ENCODE results near the gene PPP1CA. TPM values are rescaled to one million over a fixed set of nuclear protein-coding genes. Genes with fewer than 3 reads are reported as not detected.

The PPP1CA gene
- total RNA-seq, 1 donor from 2014 or later, result 347 TPM

GRCh38 chr11:67387518-67387917 is 14.1 kb downstream of the PPP1CA start:
- intact Hi-C loops (cut with micrococcal nuclease), result no loop called here

DNA sequence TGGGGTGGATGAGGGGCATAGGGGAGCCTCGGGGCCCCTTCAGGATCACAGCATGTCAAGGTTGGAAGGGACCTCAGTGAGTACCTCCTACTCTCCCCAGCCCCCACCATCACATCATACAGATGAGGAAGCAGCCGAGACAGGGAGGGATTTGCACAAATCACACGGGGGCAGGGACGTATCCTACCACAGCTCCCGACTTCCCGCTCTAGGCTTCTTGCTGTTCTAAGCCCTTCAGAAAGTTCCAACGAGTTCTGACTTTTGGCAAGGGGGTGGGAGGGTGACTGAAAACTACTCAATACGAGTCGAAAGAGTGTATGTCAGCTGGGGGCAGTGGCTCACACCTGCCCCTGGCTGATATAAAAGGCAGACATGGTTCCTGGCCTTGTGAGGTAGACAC is 14.6 kb downstream of the PPP1CA start:
- intact Hi-C loops (cut with micrococcal nuclease), result no loop called here

GRCh38 chr11:67384851-67385366 is 16.7 kb downstream of the PPP1CA start:
- intact Hi-C loops (cut with micrococcal nuclease), result no loop called here

- intact Hi-C loops (cut with micrococcal nuclease), result loop anchor here (1.0 to 2.0 kb wide), 6 partner anchors 9 to 301 kb away; partner anchors contain the start of gene CLCF1
These were observed 19.2 kb downstream of the PPP1CA start for GRCh38 chr11:67382276-67383136.

DNA sequence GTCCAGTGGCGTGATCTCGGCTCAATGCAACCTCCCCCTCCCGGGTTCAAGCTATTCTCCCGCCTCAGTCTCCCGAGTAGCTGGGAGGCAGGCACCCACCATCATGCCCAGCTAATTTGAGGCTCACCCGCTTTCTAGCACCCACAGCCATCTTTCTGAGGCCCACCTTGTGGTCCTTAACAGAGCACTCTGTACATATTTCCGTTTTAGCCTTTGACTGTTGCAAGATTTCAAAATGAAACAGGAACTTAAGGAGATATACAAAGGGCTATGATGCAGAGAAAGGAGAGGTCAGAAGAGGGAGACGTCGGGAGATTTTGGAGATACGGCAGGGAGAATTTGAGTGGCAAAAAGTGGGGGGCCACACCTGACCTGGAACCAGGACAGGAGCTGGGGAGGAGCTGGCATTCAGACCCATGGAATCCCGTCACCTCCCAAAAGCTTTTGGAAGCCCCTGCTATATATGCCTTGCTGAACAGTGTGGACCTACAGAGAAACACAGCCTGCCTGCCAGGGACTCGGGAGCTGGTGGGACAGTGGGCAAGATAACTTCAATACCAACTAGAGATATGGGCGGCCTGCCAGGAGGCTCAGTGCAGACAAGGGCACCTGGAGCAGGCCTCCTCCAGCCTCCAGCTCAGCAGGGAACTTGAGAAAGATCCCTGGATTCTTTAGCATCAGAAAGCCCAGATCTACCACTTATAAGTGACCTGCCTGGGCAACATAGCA is 20.2 kb downstream of the PPP1CA start:
- intact Hi-C loops (cut with micrococcal nuclease), result no loop called here

DNA sequence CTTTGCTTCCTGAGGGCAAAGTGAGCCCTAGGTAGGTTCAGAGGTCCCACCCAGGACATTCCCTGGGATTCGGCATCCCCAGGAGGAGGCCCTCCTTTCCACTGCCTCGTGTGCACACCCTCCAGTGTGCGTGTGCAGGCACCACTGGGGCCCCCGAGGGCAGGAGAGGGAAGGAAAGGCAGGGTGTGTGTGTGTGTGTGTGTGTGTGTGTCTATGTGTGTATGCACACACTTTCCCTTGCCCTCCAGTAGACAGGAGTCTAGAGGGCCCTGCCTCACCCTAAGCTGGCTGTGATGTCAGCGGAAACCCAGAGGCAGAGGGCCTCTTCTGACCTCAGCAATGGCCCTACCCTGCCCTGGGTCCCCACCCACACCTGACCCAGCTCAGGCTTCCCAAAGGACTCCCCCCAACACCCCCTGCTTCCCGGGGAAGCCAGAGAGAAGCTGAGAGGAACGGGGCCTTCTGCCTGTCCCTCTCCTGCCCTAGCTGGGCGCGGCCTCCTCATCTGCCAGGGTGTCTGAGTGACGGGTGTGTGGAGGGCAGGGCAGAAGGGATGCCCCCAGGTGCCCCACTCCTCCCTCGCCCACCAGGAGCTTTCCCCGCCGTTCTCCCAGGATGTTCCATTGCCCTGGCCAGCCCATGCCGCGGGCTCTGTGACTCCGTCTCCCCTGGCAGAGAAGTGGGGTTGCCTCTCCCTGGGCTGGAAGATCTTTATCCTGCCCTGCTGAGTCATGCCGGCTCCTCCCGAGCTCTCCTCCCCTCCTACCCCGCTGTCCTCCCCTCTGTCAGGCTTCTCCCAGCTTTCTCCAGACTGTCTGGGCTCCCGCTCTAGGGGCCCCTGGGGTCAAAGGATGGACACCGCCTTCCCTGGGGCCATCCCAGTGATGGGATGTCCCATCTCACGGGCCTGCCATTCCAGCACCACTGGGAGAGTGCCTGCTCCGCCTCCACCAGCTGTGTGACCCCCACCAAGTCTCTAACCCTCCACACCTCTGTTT is 22.3 kb downstream of the PPP1CA start:
- intact Hi-C loops (cut with micrococcal nuclease), result no loop called here

DNA sequence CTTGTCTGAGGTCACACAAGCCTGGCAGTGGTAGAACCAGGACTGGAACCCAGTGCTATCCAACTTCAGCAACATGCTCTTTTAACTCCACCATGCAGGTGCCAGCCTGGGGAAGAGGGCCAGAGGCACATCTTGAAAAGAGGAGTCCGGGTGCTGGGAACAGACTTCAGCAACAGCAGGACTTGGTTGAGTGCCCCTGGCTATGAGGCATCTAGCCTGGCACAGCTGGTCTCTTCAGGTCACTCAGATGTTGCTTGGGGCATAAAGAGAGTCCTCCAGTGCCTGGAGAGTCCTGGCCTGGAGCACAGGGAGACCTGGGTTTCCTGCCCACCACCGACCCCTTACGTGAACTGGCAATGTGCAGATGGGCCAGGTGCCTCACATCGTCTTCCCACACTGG is 23.1 kb downstream of the PPP1CA start:
- intact Hi-C loops (cut with micrococcal nuclease), result no loop called here

GRCh38 chr11:67376873-67377808 is 24.5 kb downstream of the PPP1CA start:
- intact Hi-C loops (cut with micrococcal nuclease), result no loop called here

GRCh38 chr11:67376063-67376820 is 25.4 kb downstream of the PPP1CA start:
- intact Hi-C loops (cut with micrococcal nuclease), result no loop called here

DNA sequence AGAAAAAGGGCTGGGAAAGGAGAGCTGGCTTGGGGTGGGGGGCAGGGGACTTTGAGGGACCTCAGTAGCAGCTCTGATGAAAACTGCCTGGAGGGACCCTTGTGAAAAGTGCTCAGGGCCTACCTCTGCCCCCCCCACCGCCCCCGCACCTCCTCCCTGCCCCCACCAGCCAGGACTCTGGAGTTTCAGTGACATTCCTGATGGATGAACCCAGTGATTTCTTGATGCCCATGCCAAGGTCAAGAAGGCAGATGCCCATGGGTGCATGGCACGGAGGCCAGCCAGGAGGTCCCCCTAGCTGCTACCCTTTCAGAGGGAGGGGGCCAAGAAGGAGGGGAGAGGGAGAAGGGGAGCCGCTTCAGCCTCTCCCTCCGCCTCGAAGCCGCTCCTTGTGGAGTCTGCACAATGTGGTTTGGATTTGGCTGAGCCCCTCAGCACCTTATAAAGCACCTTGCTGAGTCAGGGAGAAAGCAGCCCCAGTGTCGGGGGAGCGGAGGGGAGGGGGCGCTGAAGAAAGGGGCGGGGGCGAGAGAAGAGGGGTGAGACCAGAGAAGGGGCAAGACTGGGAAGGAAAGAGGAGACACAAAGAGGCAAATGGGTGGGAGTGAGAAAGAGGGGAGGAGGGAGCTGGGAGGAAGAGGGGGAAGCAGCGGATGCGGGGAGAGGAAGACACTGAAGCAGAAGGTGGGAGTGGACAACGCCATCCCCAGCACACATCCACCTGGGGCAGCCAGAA is 26.2 kb downstream of the PPP1CA start:
- intact Hi-C loops (cut with micrococcal nuclease), result no loop called here

GRCh38 chr11:67374571-67375281 is 26.9 kb downstream of the PPP1CA start:
- intact Hi-C loops (cut with micrococcal nuclease), result loop anchor here (1.0 kb wide), 1 partner anchor 17 kb away; no protein-coding TSS in a partner anchor

- intact Hi-C loops (cut with micrococcal nuclease), result loop anchor here (1.0 kb wide), 2 partner anchors 8 to 17 kb away; no protein-coding TSS in a partner anchor
These were observed 27.7 kb downstream of the PPP1CA start for GRCh38 chr11:67373648-67374570.

- intact Hi-C loops (cut with micrococcal nuclease), result loop anchor here (1.0 kb wide), 1 partner anchor 9 kb away; no protein-coding TSS in a partner anchor
These were observed 28.5 kb downstream of the PPP1CA start, which contains the start of gene CLCF1 for GRCh38 chr11:67372993-67373647. CLCF1 (minus strand) TSS chr11:67373598; CDS start chr11:67373539, 59 bp downstream.

- intact Hi-C loops (cut with micrococcal nuclease), result no loop called here
These were observed 29.2 kb downstream of the PPP1CA start for GRCh38 chr11:67372321-67372992.

- intact Hi-C loops (cut with micrococcal nuclease), result loop anchor here (1.0 kb wide), 1 partner anchor 19 kb away; the partner anchor contains the start of gene POLD4
These were observed 29.7 kb downstream of the PPP1CA start for GRCh38 chr11:67371911-67372320.

All from T-helper 1 cell treated with Interleukin-12 subunit alpha and Interleukin-12 subunit beta and Interleukin-4 antibody, amounts not matched to agents 30 ng/mL and 1 ng/mL, for 36 hours (primary cell).